GM12874 (cell line): Measurements from ENCODE around the gene MOK.

Experiments
- TF ChIP-seq, protein P1 (sequence below): IDR thresholded peaks from 2 replicates; pipeline ENCODE4 v1.5.1; 2011; ENCODE audit warnings: low read depth, mild to moderate bottlenecking, control low read depth, low read length, moderate library complexity; ENCODE audit not compliant: insufficient read depth

Gene MOK

DNA sequence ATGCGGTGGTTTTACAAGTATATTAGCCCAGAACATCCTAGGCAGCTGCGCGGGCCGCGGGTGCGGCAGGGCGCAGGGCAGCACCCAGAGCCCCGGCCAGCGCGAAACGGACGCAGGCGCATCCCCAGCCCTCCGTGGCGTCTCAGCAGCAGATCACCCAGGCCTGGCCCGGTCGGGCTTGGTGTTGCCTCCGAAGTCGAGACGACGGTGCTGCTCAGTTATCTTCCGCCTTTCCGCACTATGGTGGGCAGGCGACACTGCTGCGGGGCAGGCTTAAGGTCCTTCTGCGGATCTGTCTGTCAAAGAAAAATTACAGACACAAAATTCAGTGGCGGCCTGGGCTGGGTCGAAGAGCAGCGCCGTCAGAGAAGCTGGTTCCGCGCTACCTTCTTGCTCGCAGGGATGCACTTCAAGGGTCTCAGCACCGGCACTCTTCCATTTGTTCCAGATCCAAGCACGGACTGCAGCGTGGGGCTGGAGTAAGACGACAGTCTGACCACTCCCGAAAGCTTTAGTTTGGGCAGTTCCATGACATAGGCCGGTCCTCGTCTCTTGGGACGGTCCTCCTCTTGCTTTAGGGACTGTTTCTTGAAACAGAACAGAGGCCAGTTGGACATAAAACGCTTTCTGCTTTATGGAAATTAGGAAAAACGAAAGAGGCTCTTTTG, 75.8 kb downstream of the MOK start:
- TF ChIP-seq, protein P1, sequence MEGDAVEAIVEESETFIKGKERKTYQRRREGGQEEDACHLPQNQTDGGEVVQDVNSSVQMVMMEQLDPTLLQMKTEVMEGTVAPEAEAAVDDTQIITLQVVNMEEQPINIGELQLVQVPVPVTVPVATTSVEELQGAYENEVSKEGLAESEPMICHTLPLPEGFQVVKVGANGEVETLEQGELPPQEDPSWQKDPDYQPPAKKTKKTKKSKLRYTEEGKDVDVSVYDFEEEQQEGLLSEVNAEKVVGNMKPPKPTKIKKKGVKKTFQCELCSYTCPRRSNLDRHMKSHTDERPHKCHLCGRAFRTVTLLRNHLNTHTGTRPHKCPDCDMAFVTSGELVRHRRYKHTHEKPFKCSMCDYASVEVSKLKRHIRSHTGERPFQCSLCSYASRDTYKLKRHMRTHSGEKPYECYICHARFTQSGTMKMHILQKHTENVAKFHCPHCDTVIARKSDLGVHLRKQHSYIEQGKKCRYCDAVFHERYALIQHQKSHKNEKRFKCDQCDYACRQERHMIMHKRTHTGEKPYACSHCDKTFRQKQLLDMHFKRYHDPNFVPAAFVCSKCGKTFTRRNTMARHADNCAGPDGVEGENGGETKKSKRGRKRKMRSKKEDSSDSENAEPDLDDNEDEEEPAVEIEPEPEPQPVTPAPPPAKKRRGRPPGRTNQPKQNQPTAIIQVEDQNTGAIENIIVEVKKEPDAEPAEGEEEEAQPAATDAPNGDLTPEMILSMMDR = no peak

DNA sequence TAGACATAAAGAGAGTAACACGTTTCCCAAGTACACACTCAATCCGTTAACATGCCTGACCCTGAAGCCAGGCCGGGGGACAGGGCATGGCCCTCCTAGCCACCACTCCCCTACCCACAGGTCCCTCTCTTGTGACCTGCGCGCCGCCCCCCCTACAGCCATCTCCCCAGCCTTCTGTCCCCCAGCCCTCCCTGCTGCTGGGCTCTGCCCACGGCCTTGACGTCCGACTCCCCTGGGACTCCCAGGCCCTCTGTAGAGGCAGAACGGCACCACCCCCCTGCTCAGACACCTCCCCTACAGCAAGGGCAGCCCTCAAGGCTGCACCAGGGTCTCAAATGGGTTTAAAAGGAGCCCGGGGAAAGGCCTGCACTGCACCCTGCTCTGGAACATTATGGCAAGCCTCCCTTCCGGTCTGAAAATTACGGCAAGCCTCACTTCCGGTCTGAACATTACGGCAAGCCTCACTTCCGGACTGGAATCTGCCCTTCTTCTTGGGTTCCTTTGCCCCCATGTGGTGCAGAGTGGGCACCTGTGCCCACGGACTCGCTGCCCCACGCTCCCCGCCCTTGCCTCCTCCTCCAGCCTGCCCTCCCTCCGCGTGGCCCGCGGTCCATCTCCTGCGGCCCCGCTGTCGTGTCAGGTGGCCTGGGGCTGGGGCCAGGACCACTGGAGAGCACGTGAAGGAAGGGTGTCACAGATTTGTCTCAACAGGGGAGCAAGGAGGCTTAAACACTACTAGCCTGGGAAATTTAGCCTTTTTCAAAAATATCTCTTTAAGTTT, 77.6 kb downstream of the MOK start:
- TF ChIP-seq, protein P1 = no peak

DNA sequence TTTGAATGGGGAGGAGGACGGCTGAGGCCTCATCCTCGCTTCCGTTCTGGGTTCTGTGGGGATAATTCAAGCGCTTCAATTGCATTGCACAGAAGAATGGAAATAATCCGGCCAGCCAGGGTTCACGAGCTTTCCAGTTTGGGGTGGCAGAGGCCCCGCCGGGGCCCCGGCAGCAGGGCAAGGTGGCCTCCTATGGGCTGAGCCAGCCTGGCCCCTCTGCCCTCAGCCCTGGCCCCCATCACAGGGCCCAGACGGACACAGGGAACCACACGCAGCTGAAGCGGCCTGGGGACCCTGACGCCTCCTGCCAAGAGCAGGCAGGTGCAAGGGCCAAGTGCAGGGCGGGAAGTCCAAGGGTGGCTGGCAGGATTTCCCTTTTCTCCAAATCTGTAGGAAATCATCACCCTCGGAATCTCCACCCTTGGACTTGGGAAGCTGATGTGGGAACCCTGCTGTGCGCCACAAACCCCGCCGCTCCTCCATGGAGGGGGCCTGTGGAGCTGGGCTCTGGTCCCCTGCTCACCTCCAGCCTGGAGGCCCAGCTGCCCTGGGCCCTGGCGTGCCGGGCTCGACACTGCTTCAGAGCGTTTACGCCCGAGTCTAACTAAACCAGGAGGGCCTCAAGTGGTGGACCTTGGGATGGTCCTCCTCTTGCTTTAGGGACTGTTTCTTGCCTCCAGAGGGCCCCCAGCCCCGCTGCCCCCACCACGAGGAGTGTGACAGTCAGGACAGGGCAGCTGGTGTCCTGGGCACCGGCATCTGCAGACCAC, 78.4 kb downstream of the MOK start:
- TF ChIP-seq, protein P1 = no peak

DNA sequence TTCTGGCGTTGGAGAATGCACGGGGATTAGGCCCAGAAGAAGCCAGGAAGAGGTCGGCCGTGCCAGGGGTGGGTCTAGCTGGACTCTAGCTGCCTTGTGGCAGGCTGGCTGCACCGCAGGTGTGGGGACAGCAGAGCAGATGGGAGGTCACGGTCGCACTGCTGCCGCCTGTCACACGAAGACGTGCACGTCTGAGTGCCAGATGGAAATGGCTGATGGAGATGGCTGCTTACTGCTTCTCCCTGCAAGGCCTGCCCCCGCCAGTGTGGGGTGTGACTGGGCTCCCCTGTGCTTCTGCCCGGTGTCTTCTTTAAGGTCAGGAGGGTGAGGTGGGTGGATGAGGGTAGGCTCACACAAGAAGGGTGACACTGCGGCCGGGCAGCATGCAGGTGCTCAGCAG, 79.0 kb downstream of the MOK start:
- TF ChIP-seq, protein P1 = no peak

DNA sequence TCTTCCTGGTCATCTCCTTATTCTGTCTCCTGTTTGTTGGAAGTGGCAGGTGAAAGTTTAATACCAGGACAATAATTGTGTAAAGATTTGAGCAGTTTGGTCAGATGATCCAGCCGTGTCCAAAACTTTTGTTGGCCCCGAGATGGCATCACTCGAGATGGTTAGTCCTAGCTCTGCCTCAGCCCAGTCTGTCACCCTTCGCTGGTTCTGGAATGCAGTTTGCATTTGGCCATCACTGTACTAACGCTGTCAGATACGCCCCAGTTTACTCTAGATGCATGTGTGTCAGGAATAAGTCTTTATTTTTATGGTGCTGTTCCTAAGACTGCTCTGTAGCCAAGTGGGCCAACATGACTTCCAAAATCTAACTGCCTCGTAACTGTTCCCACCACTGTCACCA, 79.6 kb downstream of the MOK start:
- TF ChIP-seq, protein P1 = no peak

DNA sequence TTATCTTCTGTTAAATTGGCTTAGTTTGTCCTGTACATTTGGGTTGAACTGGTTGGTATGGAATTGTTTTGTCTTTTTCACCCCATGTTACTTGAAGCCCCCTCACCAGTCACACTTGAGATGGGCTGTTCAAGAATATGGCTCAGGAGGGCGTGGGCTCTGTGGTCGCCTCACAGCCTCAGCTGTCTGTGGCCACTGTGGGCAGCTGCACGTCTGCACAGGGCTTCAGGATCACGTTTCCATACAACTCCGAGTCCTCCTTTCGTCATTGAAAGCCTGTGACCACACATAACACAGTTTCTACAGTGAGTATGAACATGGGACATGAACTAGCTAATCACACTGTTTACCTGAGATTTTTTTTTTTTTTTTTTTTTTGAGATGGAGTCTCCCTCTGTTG, 81.3 kb downstream of the MOK start:
- TF ChIP-seq, protein P1 = no peak

DNA sequence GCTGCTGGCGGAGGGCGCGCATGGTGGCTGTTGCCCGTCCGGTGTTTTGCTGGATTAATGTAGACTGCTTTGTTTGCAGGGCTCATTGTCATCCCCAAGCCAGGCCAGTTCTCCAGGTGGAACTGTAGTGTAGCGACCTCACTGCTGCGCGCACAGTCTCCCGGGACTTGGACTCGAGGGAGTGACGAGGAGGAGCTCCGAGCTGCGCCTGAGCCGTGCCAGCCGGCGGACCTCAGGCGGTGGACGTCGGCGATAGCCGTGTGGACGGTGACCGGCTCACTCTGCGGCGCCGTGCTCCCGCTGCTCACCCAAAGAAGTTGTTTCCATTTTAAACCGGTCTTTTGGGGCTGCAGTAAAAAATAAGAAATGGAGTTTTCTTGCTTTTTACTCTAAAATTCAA, 82.2 kb downstream of the MOK start:
- TF ChIP-seq, protein P1 = no peak
